Smooth muscle cell (in vitro differentiated cells): ENCODE measurements around the gene NCAPG2. TPM values are rescaled to one million over a fixed set of nuclear protein-coding genes. Genes with fewer than 3 reads are reported as not detected.

ENCODE experiments used
- DNase-seq: peaks from one replicate; lab custom pipeline; 2025; ENCODE audit not compliant: unreplicated experiment; lab: John Stamatoyannopoulos, UW
- H2AFZ ChIP-seq: fragments of 200-600 bp; sonication (generic); 2 replicates; pipeline ENCODE4 v1.6.0; 2016; ENCODE audit warnings: antibody characterized with exemption, low read depth, mild to moderate bottlenecking
- H3F3A ChIP-seq: fragments of 200-600 bp; sonication (generic); 2 replicates; pipeline ENCODE4 v1.6.0; 2017; ENCODE audit warnings: antibody characterized with exemption, low read depth
- H3K27ac ChIP-seq: fragments of 200-600 bp; sonication (generic); 2 replicates; pipeline ENCODE4 v1.5.1; 2016; ENCODE audit warnings: low read depth, mild to moderate bottlenecking
- H3K27me3 ChIP-seq: fragments of 200-600 bp; sonication (generic); 2 replicates; pipeline ENCODE4 v1.6.1; 2016; ENCODE audit warnings: low read depth, mild to moderate bottlenecking
- H3K36me3 ChIP-seq: fragments of 200-600 bp; sonication (generic); 2 replicates; pipeline ENCODE4 v1.5.1; 2016; ENCODE audit warnings: low read depth
- H3K4me1 ChIP-seq: fragments of 200-600 bp; sonication (generic); 2 replicates; pipeline ENCODE4 v1.5.1; 2016; ENCODE audit warnings: low read depth
- H3K4me2 ChIP-seq: fragments of 200-600 bp; sonication (generic); 2 replicates; pipeline ENCODE4 v1.6.0; 2016; ENCODE audit warnings: mild to moderate bottlenecking
- H3K4me3 ChIP-seq: fragments of 200-600 bp; sonication (generic); 2 replicates; pipeline ENCODE4 v1.5.1; 2016; ENCODE audit warnings: mild to moderate bottlenecking
- H3K79me2 ChIP-seq: fragments of 200-600 bp; sonication (generic); 2 replicates; pipeline ENCODE4 v1.6.0; 2016; ENCODE audit warnings: low read depth, mild to moderate bottlenecking
- H3K9ac ChIP-seq: fragments of 200-600 bp; sonication (generic); 2 replicates; pipeline ENCODE4 v1.6.0; 2016; ENCODE audit warnings: low read depth
- H3K9me3 ChIP-seq: fragments of 200-600 bp; sonication (generic); replicated peaks from 2 replicates; pipeline ENCODE4 v1.5.1; 2016; ENCODE audit warnings: low read depth
- H4K20me1 ChIP-seq: fragments of 200-600 bp; sonication (generic); 2 replicates; pipeline ENCODE4 v1.6.0; 2016; ENCODE audit warnings: low read depth
- WGBS: methylation state at CpG from one replicate; pipeline ENCODE4 v1.1.7; 2016; ENCODE audit warnings: low lambda C conversion rate; 5-methylcytosine and 5-hydroxymethylcytosine counted together
- polyA plus RNA-seq: library from polyadenylated mRNA; unstranded; fragments of >200 nt; fragmentation: Nextera tagmentation; extraction: Ambion mirVana; gene quantifications from 2 replicates; pipeline ENCODE4 v1.2.1, GENCODE V29; 2016
- total RNA-seq: library from RNA; depleted of rRNA; stranded (reverse); fragments of >200 nt; gene quantifications from 2 replicates; pipeline ENCODE4 v1.2.3, GENCODE V29; 2014
- TF ChIP-seq, protein P1 (sequence below): fragments of 200-600 bp; sonication (generic); IDR thresholded peaks from 2 replicates; pipeline ENCODE4 v1.5.1; 2017; ENCODE audit warnings: borderline replicate concordance, mild to moderate bottlenecking, antibody characterized with exemption; ENCODE audit not compliant: insufficient read depth, poor library complexity, severe bottlenecking

Gene NCAPG2
- total and polyA plus RNA-seq, 2 experiments from 2014 or later = 9.9 to 12.5 TPM

DNA sequence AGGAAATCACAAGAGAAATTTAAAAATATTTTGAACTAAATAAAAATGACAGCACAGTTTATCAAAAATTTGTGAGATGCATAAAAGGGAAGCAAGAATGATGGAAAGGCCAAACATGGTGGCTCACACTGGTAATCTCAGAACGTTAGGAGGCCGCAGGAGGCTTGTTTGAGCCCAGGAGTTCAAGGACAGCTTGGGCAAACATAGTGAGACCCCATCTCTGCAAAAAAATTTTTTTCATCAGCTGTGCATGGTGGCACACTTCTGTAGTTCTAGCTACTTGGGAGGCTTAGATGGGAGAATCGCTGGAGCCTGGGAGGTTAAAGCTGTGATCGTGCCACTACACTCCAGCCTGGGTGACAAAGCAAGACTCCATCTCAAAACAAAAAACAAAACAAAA lies 62.5 kb downstream of the NCAPG2 start:
- H3K9me3 ChIP-seq = no peaks in the 10 kb centered on the region
- no peak overlapping the region for H2AFZ ChIP-seq
- H3K4me1 ChIP-seq = no peaks in the 10 kb centered on the region
- no peaks in the 10 kb centered on the region for H3F3A ChIP-seq
- H3K4me3 ChIP-seq = no peak overlapping the region
- WGBS = 98% methylated on average over 4 of the region's 4 CpGs
- DNase-seq = no peak
- H3K4me2 ChIP-seq = no peak overlapping the region
- no peaks in the 10 kb centered on the region for H3K36me3 ChIP-seq
- no peaks in the 10 kb centered on the region for H3K27me3 ChIP-seq
- no peaks in the 10 kb centered on the region for H3K79me2 ChIP-seq
- no peak overlapping the region for H3K9ac ChIP-seq
- H4K20me1 ChIP-seq = no peaks in the 10 kb centered on the region
- no peak overlapping the region for H3K27ac ChIP-seq
- TF ChIP-seq, protein P1, sequence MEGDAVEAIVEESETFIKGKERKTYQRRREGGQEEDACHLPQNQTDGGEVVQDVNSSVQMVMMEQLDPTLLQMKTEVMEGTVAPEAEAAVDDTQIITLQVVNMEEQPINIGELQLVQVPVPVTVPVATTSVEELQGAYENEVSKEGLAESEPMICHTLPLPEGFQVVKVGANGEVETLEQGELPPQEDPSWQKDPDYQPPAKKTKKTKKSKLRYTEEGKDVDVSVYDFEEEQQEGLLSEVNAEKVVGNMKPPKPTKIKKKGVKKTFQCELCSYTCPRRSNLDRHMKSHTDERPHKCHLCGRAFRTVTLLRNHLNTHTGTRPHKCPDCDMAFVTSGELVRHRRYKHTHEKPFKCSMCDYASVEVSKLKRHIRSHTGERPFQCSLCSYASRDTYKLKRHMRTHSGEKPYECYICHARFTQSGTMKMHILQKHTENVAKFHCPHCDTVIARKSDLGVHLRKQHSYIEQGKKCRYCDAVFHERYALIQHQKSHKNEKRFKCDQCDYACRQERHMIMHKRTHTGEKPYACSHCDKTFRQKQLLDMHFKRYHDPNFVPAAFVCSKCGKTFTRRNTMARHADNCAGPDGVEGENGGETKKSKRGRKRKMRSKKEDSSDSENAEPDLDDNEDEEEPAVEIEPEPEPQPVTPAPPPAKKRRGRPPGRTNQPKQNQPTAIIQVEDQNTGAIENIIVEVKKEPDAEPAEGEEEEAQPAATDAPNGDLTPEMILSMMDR = no peak

DNA sequence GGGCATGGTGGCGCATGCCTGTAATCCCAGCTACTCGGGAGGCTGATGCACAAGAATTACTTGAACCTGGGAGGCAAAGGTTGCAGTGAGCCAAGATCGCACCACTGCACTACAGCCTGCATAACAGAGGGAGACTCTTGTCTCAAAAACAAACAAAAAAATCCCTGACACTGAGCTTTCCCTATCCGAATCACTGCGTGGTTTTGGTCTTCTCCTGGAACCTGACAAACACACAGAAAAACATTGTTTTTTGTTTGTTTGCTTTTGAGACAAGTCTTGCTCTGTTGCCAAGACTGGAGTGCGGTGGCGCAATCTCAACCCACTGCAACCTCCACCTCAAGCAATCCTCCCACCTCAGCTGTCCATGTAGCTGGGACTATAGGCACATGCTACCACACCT lies 66.6 kb downstream of the NCAPG2 start:
- no peaks in the 10 kb centered on the region for H3F3A ChIP-seq
- H3K27me3 ChIP-seq = no peaks in the 10 kb centered on the region
- no peak overlapping the region for H2AFZ ChIP-seq
- no peak overlapping the region for H3K4me2 ChIP-seq
- TF ChIP-seq, protein P1 = no peak
- no peaks in the 10 kb centered on the region for H4K20me1 ChIP-seq
- DNase-seq = no peak
- H3K4me1 ChIP-seq = no peaks in the 10 kb centered on the region
- no peak overlapping the region for H3K27ac ChIP-seq
- H3K79me2 ChIP-seq = no peaks in the 10 kb centered on the region
- H3K9ac ChIP-seq = no peak overlapping the region
- over 99% methylated on average over 7 of the region's 7 CpGs for WGBS
- no peak overlapping the region for H3K4me3 ChIP-seq
- no peaks in the 10 kb centered on the region for H3K36me3 ChIP-seq
- no peaks in the 10 kb centered on the region for H3K9me3 ChIP-seq

GRCh38 chr7:158633055-158633956 lies 71.3 kb downstream of the NCAPG2 start:
- H3F3A ChIP-seq = no peaks in the 10 kb centered on the region
- H3K27ac ChIP-seq = no peak overlapping the region
- 89% methylated on average over 11 of the region's 11 CpGs for WGBS
- TF ChIP-seq, protein P1 = no peak
- no peaks in the 10 kb centered on the region for H4K20me1 ChIP-seq
- H2AFZ ChIP-seq = no peak overlapping the region
- no peak overlapping the region for H3K9ac ChIP-seq
- no peaks in the 10 kb centered on the region for H3K36me3 ChIP-seq
- H3K9me3 ChIP-seq = no peaks in the 10 kb centered on the region
- H3K4me1 ChIP-seq = no peaks in the 10 kb centered on the region
- DNase-seq = no peak
- H3K79me2 ChIP-seq = no peaks in the 10 kb centered on the region
- H3K27me3 ChIP-seq = no peaks in the 10 kb centered on the region
- H3K4me2 ChIP-seq = no peak overlapping the region
- no peak overlapping the region for H3K4me3 ChIP-seq
